CD4-positive, alpha-beta T cell (primary cell): ENCODE data around the gene CNTN4. TPM values are rescaled to one million over a fixed set of nuclear protein-coding genes. Genes with fewer than 3 reads are reported as not detected.

ENCODE experiments used
- ATAC-seq: fragments of 200-7000 bp; cut with Tn5 transposase; one replicate; pipeline ENCODE4 v1.10.0; 2022; ENCODE audit warnings: mild to moderate bottlenecking; ENCODE audit not compliant: poor library complexity
- CTCF ChIA-PET: fragments of 350-600 bp; sonication (Branson Sonifier 250); formaldehyde crosslinking; loops from one replicate; lab custom pipeline; 2021; ENCODE audit warnings: antibody characterized with exemption, inconsistent platforms; lab: Charles Lee
- POLR2A ChIA-PET: fragments of 350-600 bp; sonication (Branson Sonifier 250); formaldehyde crosslinking; loops from one replicate; lab custom pipeline; 2021; ENCODE audit warnings: antibody characterized with exemption, inconsistent platforms; lab: Charles Lee
- DNase-seq, 14 experiments: peaks; one replicate each; pipeline ENCODE4 v3.0.0-alpha.2; 2013 to 2020; ENCODE audit warnings: mixed read lengths in 2 of 14
- H3K27ac ChIP-seq, 2 donors: one replicate each; pipeline versions ENCODE4 v1.5.1 to v1.7.0; 2013; ENCODE audit warnings: low read length in 2 of 2, low read depth in 1 of 2, mild to moderate bottlenecking in 1 of 2
- H3K27me3 ChIP-seq, 2 experiments: 1 replicate in 1 of 2; 2 replicates in 1 of 2; pipeline versions ENCODE4 v1.6.1 to v1.7.0; 2013; ENCODE audit warnings: low read length in 2 of 2, control low read depth in 1 of 2, mild to moderate bottlenecking in 1 of 2, moderate library complexity in 1 of 2; ENCODE audit not compliant: insufficient read depth in 2 of 2, control insufficient read depth in 1 of 2
- H3K36me3 ChIP-seq: one replicate; pipeline ENCODE4 v1.6.1; 2013; ENCODE audit warnings: low read length, control low read depth; ENCODE audit not compliant: insufficient read depth
- H3K4me1 ChIP-seq: one replicate; pipeline ENCODE4 v1.6.1; 2013; ENCODE audit warnings: low read length, control low read depth; ENCODE audit not compliant: insufficient read depth
- H3K4me3 ChIP-seq: one replicate; pipeline ENCODE4 v1.5.1; 2013; ENCODE audit warnings: mild to moderate bottlenecking, low read length, moderate library complexity
- H3K9me3 ChIP-seq, 2 experiments: 1 replicate in 1 of 2; 2 replicates in 1 of 2; pipeline versions ENCODE4 v1.6.1 to v1.7.0; 2013; ENCODE audit warnings: low read length in 2 of 2, mild to moderate bottlenecking in 2 of 2, control low read depth in 1 of 2, moderate library complexity in 1 of 2; ENCODE audit not compliant: control insufficient read depth in 1 of 2, insufficient read depth in 1 of 2
- H3K27ac Mint-ChIP-seq: one replicate; pipeline ENCODE4 v1.8.0; 2020; ENCODE audit warnings: mixed read lengths
- H3K27me3 Mint-ChIP-seq: one replicate; pipeline ENCODE4 v1.8.0; 2021; ENCODE audit warnings: mixed read lengths
- H3K36me3 Mint-ChIP-seq: one replicate; pipeline ENCODE4 v1.8.0; 2021; ENCODE audit warnings: low read depth, mixed read lengths
- H3K4me1 Mint-ChIP-seq: one replicate; pipeline ENCODE4 v1.8.0; 2021; ENCODE audit warnings: low read depth, mixed read lengths
- H3K4me3 Mint-ChIP-seq: one replicate; pipeline ENCODE4 v1.8.0; 2020; ENCODE audit warnings: mild to moderate bottlenecking, mixed read lengths
- H3K9me3 Mint-ChIP-seq: one replicate; pipeline ENCODE4 v1.8.0; 2020; ENCODE audit warnings: mixed read lengths
- intact Hi-C, 2 experiments: fragments of 100-400 bp; cut with DNase I in 1 of 2; cut with micrococcal nuclease in 1 of 2; formaldehyde crosslinking; loops; one replicate each; pipeline versions ENCODE4 v1.15.1 to v1.9.0; 2023 to 2025; cut with DNase I, micrococcal nuclease
- total RNA-seq, 174 experiments: library from RNA in 2 of 174; stranded (reverse) in 2 of 174; gene quantifications; one replicate each; pipeline ENCODE4 v1.2.3 and lab custom pipeline; 2021 to 2026
- TF ChIP-seq, protein P1 (sequence below): fragments of 200-600 bp; IDR thresholded peaks from one replicate; pipeline ENCODE4 v1.8.0; 2022; ENCODE audit warnings: antibody characterized with exemption, mild to moderate bottlenecking

CNTN4 gene
- total RNA-seq, 2 experiments from 2014 or later: not detected

DNA sequence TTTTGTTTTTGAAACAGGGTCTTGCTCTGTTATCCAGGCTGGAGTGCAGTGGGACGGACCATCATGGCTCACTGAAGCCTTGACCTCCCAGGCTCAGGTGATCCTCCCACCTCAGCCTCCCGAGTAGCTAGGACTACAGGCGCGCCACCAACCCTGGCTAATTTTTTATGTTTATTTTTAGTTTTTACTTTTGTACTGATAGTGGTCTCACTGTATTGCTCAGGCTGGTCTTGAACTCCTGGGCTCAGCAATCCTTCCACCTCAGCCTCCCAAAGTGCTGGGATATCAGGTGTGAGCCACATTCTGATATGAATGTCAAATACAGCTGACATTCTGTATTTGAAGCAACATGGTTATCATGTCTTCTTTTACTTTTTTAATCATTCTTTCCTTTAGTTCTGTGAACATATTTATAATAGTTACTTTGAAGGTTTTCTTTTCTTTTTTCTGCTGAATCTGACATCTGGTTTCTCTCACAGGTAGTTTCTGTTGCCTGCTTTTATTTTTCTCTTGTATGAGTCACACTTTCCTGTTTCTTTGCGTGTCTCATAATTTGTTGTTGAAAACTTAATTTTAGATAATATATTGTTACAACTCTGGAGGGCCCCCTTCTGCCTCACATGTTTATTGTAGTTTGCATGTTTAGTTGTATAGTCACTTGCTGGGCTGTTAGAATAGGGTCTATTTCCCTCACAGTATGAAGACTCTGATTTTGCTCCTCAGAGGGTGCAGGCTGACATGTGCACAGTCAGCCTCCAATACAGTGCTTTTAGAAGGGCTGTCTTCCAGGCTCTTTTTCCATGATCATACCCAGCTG lies 8.4 kb upstream of the CNTN4 start:
- POLR2A ChIA-PET: no interaction called here
- no peaks in the 10 kb centered on the region for H3K36me3 Mint-ChIP-seq
- intact Hi-C loops: no loop called here

DNA sequence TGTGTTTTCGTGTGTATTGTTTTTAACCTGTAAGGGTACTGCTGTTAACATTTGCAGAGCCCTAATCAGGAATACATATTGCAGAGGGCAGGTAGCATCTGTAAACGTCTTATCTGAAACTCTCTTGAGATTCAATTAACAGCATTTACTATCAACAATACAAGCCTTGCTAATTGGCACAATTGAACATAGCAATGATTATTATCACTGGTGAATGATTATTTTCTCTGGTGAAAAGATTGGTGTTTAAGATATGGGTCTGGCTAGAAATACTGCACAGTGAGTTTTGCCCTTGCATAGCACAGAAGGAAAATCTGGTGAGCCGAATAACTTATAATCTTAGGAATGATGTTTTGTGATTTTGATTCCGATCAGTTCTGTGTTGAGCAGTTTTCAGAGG lies 5.9 kb upstream of the CNTN4 start:
- Mint-ChIP-seq H3K27me3 (peaks cover 30% of the 10 kb centered on the region), H3K4me1 (no peaks in the 10 kb centered on the region), H3K4me3 (no peak overlapping the region), H3K27ac (no peak overlapping the region), H3K9me3 (peaks cover 3% of the 10 kb centered on the region), H3K36me3 (no peaks in the 10 kb centered on the region)
- no peaks in the 10 kb centered on the region for H3K9me3 ChIP-seq
- H3K4me1 ChIP-seq: no peaks in the 10 kb centered on the region
- DNase-seq (no peak), ATAC-seq (no peak)
- intact Hi-C loops: no loop called here
- H3K36me3 ChIP-seq: no peaks in the 10 kb centered on the region
- CTCF ChIA-PET: no interaction called here
- no peak overlapping the region for H3K4me3 ChIP-seq
- TF ChIP-seq, protein P1, sequence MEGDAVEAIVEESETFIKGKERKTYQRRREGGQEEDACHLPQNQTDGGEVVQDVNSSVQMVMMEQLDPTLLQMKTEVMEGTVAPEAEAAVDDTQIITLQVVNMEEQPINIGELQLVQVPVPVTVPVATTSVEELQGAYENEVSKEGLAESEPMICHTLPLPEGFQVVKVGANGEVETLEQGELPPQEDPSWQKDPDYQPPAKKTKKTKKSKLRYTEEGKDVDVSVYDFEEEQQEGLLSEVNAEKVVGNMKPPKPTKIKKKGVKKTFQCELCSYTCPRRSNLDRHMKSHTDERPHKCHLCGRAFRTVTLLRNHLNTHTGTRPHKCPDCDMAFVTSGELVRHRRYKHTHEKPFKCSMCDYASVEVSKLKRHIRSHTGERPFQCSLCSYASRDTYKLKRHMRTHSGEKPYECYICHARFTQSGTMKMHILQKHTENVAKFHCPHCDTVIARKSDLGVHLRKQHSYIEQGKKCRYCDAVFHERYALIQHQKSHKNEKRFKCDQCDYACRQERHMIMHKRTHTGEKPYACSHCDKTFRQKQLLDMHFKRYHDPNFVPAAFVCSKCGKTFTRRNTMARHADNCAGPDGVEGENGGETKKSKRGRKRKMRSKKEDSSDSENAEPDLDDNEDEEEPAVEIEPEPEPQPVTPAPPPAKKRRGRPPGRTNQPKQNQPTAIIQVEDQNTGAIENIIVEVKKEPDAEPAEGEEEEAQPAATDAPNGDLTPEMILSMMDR: no peak
- H3K27me3 ChIP-seq: peaks cover 9 to 10% of the 10 kb centered on the region in 2 experiments
- no peak overlapping the region for H3K27ac ChIP-seq
- POLR2A ChIA-PET: no interaction called here

More for the DNA sequence above, 8.4 kb upstream of the CNTN4 start:
- DNase-seq (no peak), ATAC-seq (no peak)
- H3K4me1 ChIP-seq: no peaks in the 10 kb centered on the region
- CTCF ChIA-PET: no interaction called here
- H3K9me3 ChIP-seq: peaks cover 0 to 4% of the 10 kb centered on the region in 2 experiments
- no peak overlapping the region for H3K27ac ChIP-seq
- Mint-ChIP-seq H3K4me3 (no peak overlapping the region), H3K4me1 (no peaks in the 10 kb centered on the region), H3K27ac (no peak overlapping the region), H3K27me3 (peaks cover 5% of the 10 kb centered on the region), H3K9me3 (peaks cover 6% of the 10 kb centered on the region)
- H3K27me3 ChIP-seq: no peaks in the 10 kb centered on the region
- TF ChIP-seq, protein P1: no peak
- H3K36me3 ChIP-seq: no peaks in the 10 kb centered on the region
- no peak overlapping the region for H3K4me3 ChIP-seq

- H3K27me3 Mint-ChIP-seq: peaks cover 37% of the 10 kb centered on the region
- H3K4me1 Mint-ChIP-seq: no peaks in the 10 kb centered on the region
- H3K4me3 Mint-ChIP-seq: no peak overlapping the region
- Histone ChIP-seq H3K27ac (no peak overlapping the region), H3K4me1 (peaks cover 4% of the 10 kb centered on the region), H3K4me3 (no peak overlapping the region), H3K27me3 (peaks cover 23 to 28% of the 10 kb centered on the region in 2 experiments), H3K36me3 (no peaks in the 10 kb centered on the region), H3K9me3 (peaks cover 0 to 14% of the 10 kb centered on the region in 2 experiments)
- POLR2A ChIA-PET: no interaction called here
- no peak for ATAC-seq
- TF ChIP-seq, protein P1: no peak
- no peaks in the 10 kb centered on the region for H3K36me3 Mint-ChIP-seq
- intact Hi-C loops: no loop called here
- CTCF ChIA-PET: no interaction called here
- DNase-seq: no peak
- no peak overlapping the region for H3K27ac Mint-ChIP-seq
- H3K9me3 Mint-ChIP-seq: peaks cover 3% of the 10 kb centered on the region
Measured at GRCh38 chr3:2094941-2095340, 3.7 kb upstream of the CNTN4 start.
